GM12873 (cell line): ENCODE results near the gene CCNO.

Experiments
- TF ChIP-seq, protein P1 (sequence below): IDR thresholded peaks from 2 replicates; pipeline ENCODE4 v1.5.1; 2012; ENCODE audit warnings: low read depth, mild to moderate bottlenecking, moderate library complexity, low read length, control low read depth; ENCODE audit not compliant: insufficient read depth; ENCODE audit errors: missing control alignments

CCNO gene

DNA sequence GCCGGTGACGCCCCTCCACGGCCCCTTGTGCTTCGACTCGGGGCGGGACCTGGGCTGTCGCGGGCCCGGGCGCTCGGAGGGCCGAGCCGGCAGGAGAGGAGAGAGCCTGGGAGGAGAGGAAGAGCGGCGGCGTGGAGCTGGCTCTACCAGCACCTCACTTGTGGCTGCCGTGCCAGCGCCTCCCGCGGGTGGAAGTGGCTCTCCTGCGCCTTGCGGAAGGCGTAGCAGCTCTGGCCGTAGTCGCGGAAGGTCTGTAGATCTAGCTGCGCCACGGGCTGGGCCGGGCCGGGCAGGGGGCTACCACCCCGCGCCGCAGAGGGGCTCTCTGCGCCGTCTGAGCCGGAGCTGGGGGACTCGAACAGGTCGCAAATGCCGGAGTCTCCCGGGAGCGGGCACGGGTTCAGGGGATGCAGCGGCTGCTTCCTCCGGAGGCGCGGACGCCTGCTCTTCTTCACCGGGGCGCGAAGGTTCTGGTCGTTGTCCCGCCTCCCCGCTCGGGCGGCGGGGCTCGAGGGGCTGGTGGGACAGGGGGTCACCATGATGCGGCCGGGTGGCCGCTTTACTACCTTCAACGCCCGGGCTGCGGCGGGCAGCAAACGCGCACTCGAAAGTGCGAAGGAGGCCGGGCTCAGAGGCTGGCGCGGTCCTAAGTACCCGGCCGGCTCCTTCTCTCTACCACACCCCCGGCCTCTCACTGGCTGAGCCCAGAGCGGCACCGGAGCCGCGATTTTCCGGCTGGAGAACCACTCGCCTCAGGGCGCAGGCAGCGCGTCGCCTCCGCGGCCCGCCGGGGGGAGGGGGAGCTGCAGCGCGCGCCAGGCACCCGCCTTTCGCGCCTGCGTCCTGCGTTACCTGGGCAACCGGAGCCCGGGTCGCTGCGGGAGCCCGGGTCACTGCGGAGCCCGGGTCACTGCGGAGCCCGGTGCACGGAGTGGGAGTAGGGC lies at the start of gene CCNO:
Gene CCNO, minus strand, starts transcription at position 624 of the 944 bp plus-strand sequence. Its CDS starts 85 bp downstream, at position 539.
- TF ChIP-seq, protein P1, sequence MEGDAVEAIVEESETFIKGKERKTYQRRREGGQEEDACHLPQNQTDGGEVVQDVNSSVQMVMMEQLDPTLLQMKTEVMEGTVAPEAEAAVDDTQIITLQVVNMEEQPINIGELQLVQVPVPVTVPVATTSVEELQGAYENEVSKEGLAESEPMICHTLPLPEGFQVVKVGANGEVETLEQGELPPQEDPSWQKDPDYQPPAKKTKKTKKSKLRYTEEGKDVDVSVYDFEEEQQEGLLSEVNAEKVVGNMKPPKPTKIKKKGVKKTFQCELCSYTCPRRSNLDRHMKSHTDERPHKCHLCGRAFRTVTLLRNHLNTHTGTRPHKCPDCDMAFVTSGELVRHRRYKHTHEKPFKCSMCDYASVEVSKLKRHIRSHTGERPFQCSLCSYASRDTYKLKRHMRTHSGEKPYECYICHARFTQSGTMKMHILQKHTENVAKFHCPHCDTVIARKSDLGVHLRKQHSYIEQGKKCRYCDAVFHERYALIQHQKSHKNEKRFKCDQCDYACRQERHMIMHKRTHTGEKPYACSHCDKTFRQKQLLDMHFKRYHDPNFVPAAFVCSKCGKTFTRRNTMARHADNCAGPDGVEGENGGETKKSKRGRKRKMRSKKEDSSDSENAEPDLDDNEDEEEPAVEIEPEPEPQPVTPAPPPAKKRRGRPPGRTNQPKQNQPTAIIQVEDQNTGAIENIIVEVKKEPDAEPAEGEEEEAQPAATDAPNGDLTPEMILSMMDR, result peak; percentile 12

DNA sequence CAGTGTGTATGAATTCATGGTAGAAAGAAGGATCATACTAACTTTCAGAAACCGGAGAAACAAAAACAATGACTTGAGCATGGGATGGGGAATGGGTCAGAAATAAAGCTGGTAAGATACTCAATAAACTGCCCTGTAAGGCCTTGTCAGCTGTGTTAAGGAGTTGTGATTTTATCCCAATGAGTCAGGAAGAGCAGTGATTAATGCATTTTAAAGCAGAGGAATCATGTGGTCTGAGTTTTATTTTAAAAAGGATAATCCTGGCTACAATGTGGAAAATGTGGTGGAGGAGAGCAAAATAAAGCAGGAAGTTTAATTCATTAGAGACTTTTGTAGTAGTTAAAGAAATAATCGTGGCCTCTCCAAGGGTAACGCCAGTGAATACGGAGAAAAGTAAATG lies 45.4 kb upstream of the CCNO start:
- TF ChIP-seq, protein P1, result no peak

DNA sequence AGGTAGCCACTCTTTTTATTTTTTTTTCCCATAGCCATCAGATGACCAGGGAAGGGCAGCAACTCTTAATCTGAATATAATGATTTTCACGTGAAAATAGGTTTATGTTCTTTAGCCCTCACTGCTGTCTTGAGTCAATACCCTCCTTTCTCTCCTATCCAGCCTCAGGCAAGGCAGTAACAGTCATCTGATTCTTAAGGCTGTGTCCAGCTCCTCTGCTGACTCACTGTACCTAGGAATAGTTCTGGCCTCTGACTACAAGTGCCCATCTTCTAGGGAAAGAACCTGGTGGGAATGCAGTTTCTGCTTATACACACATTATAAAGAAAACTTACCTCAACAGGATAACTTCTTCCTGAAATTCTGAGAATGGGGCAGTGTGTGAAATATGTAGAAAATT lies 43.4 kb upstream of the CCNO start:
- TF ChIP-seq, protein P1, result no peak

GRCh38 chr5:55258339-55258738 lies 24.9 kb upstream of the CCNO start:
- TF ChIP-seq, protein P1, result no peak

- TF ChIP-seq, protein P1, result no peak
Measured at GRCh38 chr5:55254802-55255201, 21.4 kb upstream of the CCNO start.

DNA sequence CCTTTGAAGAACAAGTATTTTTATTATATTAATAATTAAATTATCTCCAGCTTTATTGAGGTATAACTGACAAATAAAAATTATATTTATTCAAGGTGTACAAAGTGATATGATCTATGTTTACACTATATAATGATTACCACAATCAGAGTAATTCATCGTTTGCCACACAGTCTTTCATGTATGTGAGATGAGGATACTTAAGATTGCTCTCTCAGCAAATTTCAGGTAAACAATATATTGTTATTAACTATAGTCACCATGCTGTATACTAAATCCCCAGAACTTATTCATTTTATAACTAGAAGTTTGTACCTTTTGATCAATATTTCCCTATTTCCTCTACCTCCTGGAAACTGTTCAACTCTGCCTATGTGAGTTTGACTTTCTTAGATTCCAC lies 16.7 kb upstream of the CCNO start:
- TF ChIP-seq, protein P1, result no peak

- TF ChIP-seq, protein P1, result no peak
Measured at GRCh38 chr5:55241746-55242145, 8.3 kb upstream of the CCNO start.
